ENCODE results near the gene ITPR3.
A peak's percentile ranks its signal among the peaks of the same experiment; 100 is the strongest.

The ITPR3 gene

GRCh38 chr6:33690766-33691165 lies 69.6 kb downstream of the ITPR3 start:
- in situ Hi-C loops (cut with HindIII; ENCODE audit: low pct_ligation_motif_present, low sequenced_read_pairs) = no loop called here
- H3K4me3 ChIP-seq (ENCODE audit: low read depth, low read length) = no peak overlapping the region
- TF ChIP-seq CTCF (IDR thresholded peaks at IDR 0.05; ENCODE audit: low read depth, low read length, missing control alignments) = no peak
- H3K27me3 ChIP-seq (replicated peaks) = no peaks in the 10 kb centered on the region
- no peak for DNase-seq
- H3K36me3 ChIP-seq (replicated peaks) = no peaks in the 10 kb centered on the region
- no peak overlapping the region for H3K27ac ChIP-seq

GRCh38 chr6:33691456-33692077 lies 70.4 kb downstream of the ITPR3 start:
- Histone ChIP-seq H3K27me3 (replicated peaks) (no peaks in the 10 kb centered on the region), H3K27ac (no peak overlapping the region), H3K4me3 (ENCODE audit: low read depth, low read length) (no peak overlapping the region), H3K36me3 (replicated peaks) (no peaks in the 10 kb centered on the region)
- TF ChIP-seq CTCF (IDR thresholded peaks at IDR 0.05; ENCODE audit: low read depth, low read length, missing control alignments) = no peak
- DNase-seq = no peak
- in situ Hi-C loops (cut with HindIII; ENCODE audit: low pct_ligation_motif_present, low sequenced_read_pairs) = no loop called here

- TF ChIP-seq CTCF (IDR thresholded peaks at IDR 0.05; ENCODE audit: low read depth, low read length, missing control alignments) = no peak
- Histone ChIP-seq H3K36me3 (replicated peaks) (no peaks in the 10 kb centered on the region), H3K27me3 (replicated peaks) (no peaks in the 10 kb centered on the region), H3K4me3 (ENCODE audit: low read depth, low read length) (no peak overlapping the region), H3K27ac (no peak overlapping the region)
- DNase-seq = no peak
- in situ Hi-C loops (cut with HindIII; ENCODE audit: low pct_ligation_motif_present, low sequenced_read_pairs) = no loop called here
Measured at GRCh38 chr6:33692078-33692759, 71.1 kb downstream of the ITPR3 start.

- H3K27ac ChIP-seq = no peak overlapping the region
- in situ Hi-C loops (cut with HindIII; ENCODE audit: low pct_ligation_motif_present, low sequenced_read_pairs) = no loop called here
- DNase-seq = peak; percentile 60
- no peak overlapping the region for H3K4me3 ChIP-seq (ENCODE audit: low read depth, low read length)
- peaks cover 2% of the 10 kb centered on the region for H3K36me3 ChIP-seq (replicated peaks)
- no peak for TF ChIP-seq CTCF (IDR thresholded peaks at IDR 0.05; ENCODE audit: low read depth, low read length, missing control alignments)
- no peaks in the 10 kb centered on the region for H3K27me3 ChIP-seq (replicated peaks)
Measured at GRCh38 chr6:33692760-33693158, 71.6 kb downstream of the ITPR3 start.

- TF ChIP-seq CTCF (IDR thresholded peaks at IDR 0.05; ENCODE audit: low read depth, low read length, missing control alignments) = no peak
- in situ Hi-C loops (cut with HindIII; ENCODE audit: low pct_ligation_motif_present, low sequenced_read_pairs) = no loop called here
- DNase-seq = no peak
- H3K4me3 ChIP-seq (ENCODE audit: low read depth, low read length) = no peak overlapping the region
- H3K27ac ChIP-seq = peak overlapping the region; percentile 51
- no peaks in the 10 kb centered on the region for H3K27me3 ChIP-seq (replicated peaks)
- H3K36me3 ChIP-seq (replicated peaks) = peaks cover 6% of the 10 kb centered on the region
Measured at GRCh38 chr6:33693186-33694105, 72.3 kb downstream of the ITPR3 start.

Data from brain microvascular endothelial cell (primary cell).